ENCODE measurements around the gene MECP2. TPM values are rescaled to one million over a fixed set of nuclear protein-coding genes. Genes with fewer than 3 reads are reported as not detected.

Gene MECP2
- total and polyA plus RNA-seq, 12 donors = 16.9 to 67.7 (median 53.2) TPM

GRCh38 chrX:154126101-154126500, 28.6 kb upstream of the MECP2 start:
- Histone ChIP-seq H3K36me3 (replicated peaks in 1 of 2) (no peaks in the 10 kb centered on the region), H3K27ac (no peak overlapping the region), H3K9me3 (replicated peaks in 1 of 3) (no peaks in the 10 kb centered on the region), H3K27me3 (peaks cover 3% of the 10 kb centered on the region), H3K4me3 (no peak overlapping the region), H3K4me1 (replicated peaks in 1 of 2) (no peaks in the 10 kb centered on the region)
- 84 to 95% (median 88%) methylated on average over 10 to 11 of the region's 11 CpGs; no CpG with 5 or more reads in 1 of the 4 donors for WGBS, 4 donors
- no peak for DNase-seq
- intact Hi-C loops (cut with DNase I) = no loop called here
- TF ChIP-seq CTCF (IDR thresholded peaks at IDR 0.05) = no peak
- TF ChIP-seq POLR2A (IDR thresholded peaks at IDR 0.05) = no peak

GRCh38 chrX:154125391-154126040, 28.0 kb upstream of the MECP2 start:
- 75 to 95% (median 84%) methylated on average over 7 to 30 of the region's 30 CpGs for WGBS, 4 donors
- Histone ChIP-seq H3K4me3 (no peak overlapping the region), H3K4me1 (replicated peaks in 1 of 2) (no peaks in the 10 kb centered on the region), H3K27ac (no peak overlapping the region), H3K36me3 (replicated peaks in 1 of 2) (no peaks in the 10 kb centered on the region), H3K27me3 (peaks cover 3% of the 10 kb centered on the region), H3K9me3 (replicated peaks in 1 of 3) (no peaks in the 10 kb centered on the region)
- no peak for TF ChIP-seq CTCF (IDR thresholded peaks at IDR 0.05)
- TF ChIP-seq POLR2A (IDR thresholded peaks at IDR 0.05) = no peak
- intact Hi-C loops (cut with DNase I) = no loop called here
- DNase-seq = no peak

GRCh38 chrX:154123241-154124219, 26.0 kb upstream of the MECP2 start:
- Histone ChIP-seq H3K4me1 (replicated peaks in 1 of 2) (no peaks in the 10 kb centered on the region), H3K27ac (peak overlapping the region in 1 of 5 donors; percentile 40), H3K4me3 (no peak overlapping the region), H3K27me3 (peaks cover 3% of the 10 kb centered on the region), H3K36me3 (replicated peaks in 1 of 2) (no peaks in the 10 kb centered on the region), H3K9me3 (replicated peaks in 1 of 3) (no peaks in the 10 kb centered on the region)
- peak in 5 of 7 donors; percentile 29 to 57 (median 32) for DNase-seq
- intact Hi-C loops (cut with DNase I) = no loop called here
- 77 to 80% (median 78%) methylated on average over 12 to 22 of the region's 22 CpGs for WGBS, 4 donors
- TF ChIP-seq CTCF (IDR thresholded peaks at IDR 0.05) (no peak), POLR2A (IDR thresholded peaks at IDR 0.05) (no peak)

- peak overlapping the region in 2 of 5 donors; percentile 27 to 64 for H3K27ac ChIP-seq
- H3K27me3 ChIP-seq = peaks cover 3% of the 10 kb centered on the region
- no peaks in the 10 kb centered on the region for H3K36me3 ChIP-seq (replicated peaks in 1 of 2)
- DNase-seq = peak in 4 of 7 donors; percentile 24 to 56 (median 27)
- intact Hi-C loops (cut with DNase I) = no loop called here
- H3K4me3 ChIP-seq = no peak overlapping the region
- WGBS, 4 donors = 61 to 79% (median 71%) methylated on average over 3 to 11 of the region's 11 CpGs
- no peaks in the 10 kb centered on the region for H3K9me3 ChIP-seq (replicated peaks in 1 of 3)
- TF ChIP-seq CTCF (IDR thresholded peaks at IDR 0.05) (no peak), POLR2A (IDR thresholded peaks at IDR 0.05) (no peak)
- H3K4me1 ChIP-seq (replicated peaks in 1 of 2) = no peaks in the 10 kb centered on the region
These were observed 24.4 kb upstream of the MECP2 start for GRCh38 chrX:154121961-154122360.
